ENCODE data around the gene UBE2F. TPM values are rescaled to one million over a fixed set of nuclear protein-coding genes. Genes with fewer than 3 reads are reported as not detected.

Gene UBE2F
- total and polyA plus RNA-seq, 7 donors, result 50.7 to 115 (median 67.8) TPM

DNA sequence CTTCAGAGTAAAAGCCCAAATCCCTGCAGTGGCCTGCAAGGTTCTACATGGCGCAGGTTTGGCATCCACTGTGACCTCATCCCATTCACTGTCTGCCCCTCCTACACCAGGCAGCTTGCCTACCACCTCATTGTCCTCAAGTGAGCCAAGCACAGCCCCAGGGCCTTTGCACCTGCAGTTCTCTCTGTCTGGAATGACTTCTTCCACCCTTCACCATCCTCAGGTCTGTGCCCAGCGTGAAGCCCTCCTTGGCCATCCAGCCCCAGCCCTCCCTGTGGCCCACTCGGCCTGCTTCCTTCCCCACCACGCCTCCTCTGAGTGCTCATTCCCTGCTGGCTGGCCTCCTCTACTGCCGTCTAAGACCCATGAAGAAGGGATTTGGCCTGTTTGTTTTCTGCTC lies 32.6 kb upstream of the UBE2F start:
- Histone ChIP-seq H3K9me3 (no peaks in the 10 kb centered on the region), H3K4me3 (no peak overlapping the region), H3K27me3 (no peaks in the 10 kb centered on the region), H3K27ac (no peak overlapping the region), H3K36me3 (no peaks in the 10 kb centered on the region), H3K4me1 (peaks cover 0 to 19% (median 15%) of the 10 kb centered on the region in 4 donors)
- intact Hi-C loops (cut with DNase I), result no loop called here
- TF ChIP-seq POLR2A (IDR thresholded peaks at IDR 0.05) (no peak), POLR2AphosphoS5 (IDR thresholded peaks at IDR 0.05) (no peak), EP300 (IDR thresholded peaks at IDR 0.05) (no peak)
- TF ChIP-seq, protein P1, sequence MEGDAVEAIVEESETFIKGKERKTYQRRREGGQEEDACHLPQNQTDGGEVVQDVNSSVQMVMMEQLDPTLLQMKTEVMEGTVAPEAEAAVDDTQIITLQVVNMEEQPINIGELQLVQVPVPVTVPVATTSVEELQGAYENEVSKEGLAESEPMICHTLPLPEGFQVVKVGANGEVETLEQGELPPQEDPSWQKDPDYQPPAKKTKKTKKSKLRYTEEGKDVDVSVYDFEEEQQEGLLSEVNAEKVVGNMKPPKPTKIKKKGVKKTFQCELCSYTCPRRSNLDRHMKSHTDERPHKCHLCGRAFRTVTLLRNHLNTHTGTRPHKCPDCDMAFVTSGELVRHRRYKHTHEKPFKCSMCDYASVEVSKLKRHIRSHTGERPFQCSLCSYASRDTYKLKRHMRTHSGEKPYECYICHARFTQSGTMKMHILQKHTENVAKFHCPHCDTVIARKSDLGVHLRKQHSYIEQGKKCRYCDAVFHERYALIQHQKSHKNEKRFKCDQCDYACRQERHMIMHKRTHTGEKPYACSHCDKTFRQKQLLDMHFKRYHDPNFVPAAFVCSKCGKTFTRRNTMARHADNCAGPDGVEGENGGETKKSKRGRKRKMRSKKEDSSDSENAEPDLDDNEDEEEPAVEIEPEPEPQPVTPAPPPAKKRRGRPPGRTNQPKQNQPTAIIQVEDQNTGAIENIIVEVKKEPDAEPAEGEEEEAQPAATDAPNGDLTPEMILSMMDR (IDR thresholded peaks at IDR 0.05), result no peak
- no peak for DNase-seq
- WGBS, 2 donors, result 88 to 91% methylated on average over 5 of the region's 5 CpGs

- intact Hi-C loops (cut with DNase I), result no loop called here
- peaks cover 0 to 18% (median 14%) of the 10 kb centered on the region in 4 donors for H3K4me1 ChIP-seq
- DNase-seq, result no peak
- 78 to 79% methylated on average over 11 of the region's 11 CpGs for WGBS, 2 donors
- TF ChIP-seq POLR2AphosphoS5 (IDR thresholded peaks at IDR 0.05) (no peak), POLR2A (IDR thresholded peaks at IDR 0.05) (no peak), EP300 (IDR thresholded peaks at IDR 0.05) (no peak)
- TF ChIP-seq, protein P1 (IDR thresholded peaks at IDR 0.05), result no peak
- H3K36me3 ChIP-seq, result no peaks in the 10 kb centered on the region
- H3K27ac ChIP-seq, result no peak overlapping the region
- H3K9me3 ChIP-seq, result no peaks in the 10 kb centered on the region
- H3K4me3 ChIP-seq, result no peak overlapping the region
- no peaks in the 10 kb centered on the region for H3K27me3 ChIP-seq
Measured at GRCh38 chr2:237935740-237936452, 30.9 kb upstream of the UBE2F start.

DNA sequence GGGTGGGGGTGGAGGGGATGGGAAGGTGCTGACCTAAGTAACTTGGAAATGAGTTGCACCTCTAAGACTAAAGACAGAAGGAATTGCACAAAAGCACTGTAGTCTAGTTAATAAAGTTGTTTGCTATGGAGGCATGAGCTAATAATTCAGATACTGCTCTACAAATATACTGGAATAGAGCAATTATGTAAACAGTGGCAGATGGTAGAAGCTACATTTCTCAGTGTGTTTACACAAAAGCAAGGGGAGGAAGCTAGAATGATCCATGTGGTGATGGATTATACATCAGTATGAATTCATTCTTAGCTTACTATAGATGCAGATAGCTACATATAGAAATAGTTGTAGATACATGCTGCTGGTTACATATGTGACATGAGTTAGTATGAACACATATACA lies 27.6 kb upstream of the UBE2F start:
- no peak for DNase-seq
- H3K9me3 ChIP-seq, result no peaks in the 10 kb centered on the region
- H3K27me3 ChIP-seq, result no peaks in the 10 kb centered on the region
- H3K4me1 ChIP-seq, result no peaks in the 10 kb centered on the region
- intact Hi-C loops (cut with DNase I), result no loop called here
- no peak for TF ChIP-seq POLR2AphosphoS5 (IDR thresholded peaks at IDR 0.05)
- TF ChIP-seq EP300 (IDR thresholded peaks at IDR 0.05), result no peak
- no peak overlapping the region for H3K4me3 ChIP-seq
- no peak overlapping the region for H3K27ac ChIP-seq
- H3K36me3 ChIP-seq, result no peaks in the 10 kb centered on the region

- intact Hi-C loops (cut with DNase I), result no loop called here
- no peaks in the 10 kb centered on the region for H3K27me3 ChIP-seq
- H3K27ac ChIP-seq, result no peak overlapping the region
- no peaks in the 10 kb centered on the region for H3K36me3 ChIP-seq
- TF ChIP-seq, protein P1 (IDR thresholded peaks at IDR 0.05), result no peak
- no peak for TF ChIP-seq POLR2AphosphoS5 (IDR thresholded peaks at IDR 0.05)
- no peak overlapping the region for H3K4me3 ChIP-seq
- no peaks in the 10 kb centered on the region for H3K9me3 ChIP-seq
- no peak for DNase-seq
- no peaks in the 10 kb centered on the region for H3K4me1 ChIP-seq
Measured at GRCh38 chr2:237940828-237941227, 26.0 kb upstream of the UBE2F start.

DNA sequence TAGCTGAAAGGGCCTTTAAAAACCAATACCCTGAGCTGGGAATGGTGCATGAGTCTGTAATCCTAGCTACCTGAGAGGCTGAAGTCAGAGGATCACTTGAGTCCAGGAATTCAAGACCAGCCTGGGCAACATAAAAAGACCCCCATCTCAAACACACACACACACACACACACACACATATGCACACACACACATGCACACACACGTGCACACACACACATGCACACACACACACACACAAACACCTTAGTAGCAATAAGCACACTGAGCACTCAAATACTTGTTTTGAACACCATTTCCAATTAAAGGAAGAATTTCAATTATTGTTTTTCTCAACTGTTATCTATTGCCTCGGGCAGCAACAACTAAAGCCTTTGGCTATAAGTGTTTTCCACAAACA lies 25.6 kb upstream of the UBE2F start:
- Histone ChIP-seq H3K4me3 (no peak overlapping the region), H3K4me1 (no peaks in the 10 kb centered on the region), H3K27ac (no peak overlapping the region), H3K27me3 (no peaks in the 10 kb centered on the region), H3K9me3 (no peaks in the 10 kb centered on the region), H3K36me3 (no peaks in the 10 kb centered on the region)
- WGBS, 2 donors, result 48 to 89% methylated on average over 2 of the region's 2 CpGs
- intact Hi-C loops (cut with DNase I), result no loop called here
- DNase-seq, result no peak
- TF ChIP-seq, protein P1 (IDR thresholded peaks at IDR 0.05), result no peak
- no peak for TF ChIP-seq EP300 (IDR thresholded peaks at IDR 0.05)
- TF ChIP-seq POLR2AphosphoS5 (IDR thresholded peaks at IDR 0.05), result no peak
- no peak for TF ChIP-seq POLR2A (IDR thresholded peaks at IDR 0.05)
